ENCODE results near the gene CES3. TPM values are rescaled to one million over a fixed set of nuclear protein-coding genes. Genes with fewer than 3 reads are reported as not detected.
A peak's percentile ranks its signal among the peaks of the same experiment; 100 is the strongest.
"Not testable (repeated sequence)": the region's sequence is repeated elsewhere in the genome, so short reads cannot be mapped to it uniquely, and the experiment has no call there.

Gene CES3
- total RNA-seq, 1 donor from 2014 or later: 4.8 TPM

DNA sequence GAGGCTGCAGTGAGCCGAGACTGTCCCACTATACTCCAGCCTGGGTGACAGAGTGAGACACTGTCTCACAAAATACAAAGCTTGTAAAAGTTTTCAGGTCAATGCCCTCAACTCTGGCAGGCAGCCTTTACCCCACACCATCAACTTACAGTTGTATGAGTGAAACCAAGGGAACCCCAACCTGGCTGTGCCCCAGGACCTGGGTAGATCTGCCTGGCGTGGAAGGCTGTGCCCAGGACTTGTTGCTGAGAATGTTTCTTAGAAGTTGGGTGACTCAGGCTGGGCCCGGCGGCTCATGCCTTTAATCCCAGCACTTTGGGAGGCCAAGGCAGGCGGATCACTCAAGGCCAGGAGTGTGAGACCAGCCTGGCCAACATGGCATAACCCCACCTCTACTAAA is 7.8 kb downstream of the CES3 start:
- Mint-ChIP-seq H3K27ac (no peak overlapping the region), H3K9me3 (ENCODE audit: low read depth) (no peaks in the 10 kb centered on the region), H3K4me3 (ENCODE audit: low read depth) (no peak overlapping the region), H3K4me1 (ENCODE audit: low read depth) (no peaks in the 10 kb centered on the region), H3K27me3 (peaks cover 31% of the 10 kb centered on the region), H3K36me3 (ENCODE audit: insufficient read depth) (no peaks in the 10 kb centered on the region)
- no peak for TF ChIP-seq CTCF (IDR thresholded peaks at IDR 0.05; ENCODE audit: unreplicated experiment)
- no peak for DNase-seq (ENCODE audit: low spot score, unreplicated experiment)

DNA sequence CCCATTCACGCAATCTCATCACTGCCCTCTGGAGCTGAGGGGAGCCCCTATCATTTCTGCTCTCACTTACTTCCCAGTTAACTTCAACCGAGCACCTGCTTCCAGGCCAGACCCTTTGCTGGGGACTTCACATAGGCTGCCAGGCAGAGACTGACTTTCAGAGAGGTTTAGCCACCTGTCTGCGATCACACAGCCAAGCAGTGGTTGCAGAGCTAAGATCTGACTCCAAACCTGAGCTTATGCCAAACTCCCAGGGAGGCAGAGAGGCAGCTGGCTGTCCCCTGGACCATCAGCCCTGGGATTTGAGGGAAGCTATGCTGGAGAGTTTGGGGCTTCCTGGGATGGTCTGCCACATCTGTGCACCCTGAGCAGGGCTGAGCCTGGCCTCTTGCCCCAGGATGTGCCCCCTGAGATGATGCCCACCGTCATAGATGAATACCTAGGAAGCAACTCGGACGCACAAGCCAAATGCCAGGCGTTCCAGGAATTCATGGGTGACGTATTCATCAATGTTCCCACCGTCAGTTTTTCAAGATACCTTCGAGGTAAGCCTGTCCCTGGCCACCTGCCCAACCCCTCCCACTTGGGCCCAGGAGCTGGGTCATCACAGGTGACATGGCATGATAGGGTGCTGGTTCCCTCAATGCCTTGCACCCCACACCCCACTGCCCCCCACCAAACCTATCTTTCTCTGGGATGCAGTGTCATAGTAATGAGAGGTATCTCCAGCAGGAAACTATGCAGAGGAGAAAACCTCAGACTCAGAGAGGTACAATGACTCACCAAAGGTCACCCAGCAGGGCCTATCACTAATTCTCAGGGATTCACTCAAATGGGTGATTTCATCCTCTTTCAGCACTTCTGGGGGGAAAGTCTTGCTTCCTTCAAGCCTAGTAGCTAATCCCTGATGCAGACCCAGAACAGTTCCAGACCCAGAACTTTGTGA is 10.0 kb downstream of the CES3 start:
- Mint-ChIP-seq H3K4me3 (ENCODE audit: low read depth) (no peak overlapping the region), H3K27ac (no peak overlapping the region), H3K9me3 (ENCODE audit: low read depth) (no peaks in the 10 kb centered on the region), H3K27me3 (peaks cover 19% of the 10 kb centered on the region), H3K4me1 (ENCODE audit: low read depth) (no peaks in the 10 kb centered on the region), H3K36me3 (ENCODE audit: insufficient read depth) (no peaks in the 10 kb centered on the region)
- no peak for TF ChIP-seq CTCF (IDR thresholded peaks at IDR 0.05; ENCODE audit: unreplicated experiment)
- DNase-seq (ENCODE audit: low spot score, unreplicated experiment): no peak

DNA sequence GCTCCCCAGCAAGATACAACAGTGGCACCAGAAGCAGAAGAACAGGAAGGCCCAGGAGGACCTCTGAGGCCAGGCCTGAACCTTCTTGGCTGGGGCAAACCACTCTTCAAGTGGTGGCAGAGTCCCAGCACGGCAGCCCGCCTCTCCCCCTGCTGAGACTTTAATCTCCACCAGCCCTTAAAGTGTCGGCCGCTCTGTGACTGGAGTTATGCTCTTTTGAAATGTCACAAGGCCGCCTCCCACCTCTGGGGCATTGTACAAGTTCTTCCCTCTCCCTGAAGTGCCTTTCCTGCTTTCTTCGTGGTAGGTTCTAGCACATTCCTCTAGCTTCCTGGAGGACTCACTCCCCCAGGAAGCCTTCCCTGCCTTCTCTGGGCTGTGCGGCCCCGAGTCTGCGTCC is 11.9 kb downstream of the CES3 start:
- no peaks in the 10 kb centered on the region for H3K36me3 Mint-ChIP-seq (ENCODE audit: insufficient read depth)
- no peak for TF ChIP-seq CTCF (IDR thresholded peaks at IDR 0.05; ENCODE audit: unreplicated experiment)
- peak overlapping the region; percentile 16 for H3K27ac Mint-ChIP-seq
- H3K4me1 Mint-ChIP-seq (ENCODE audit: low read depth): no peaks in the 10 kb centered on the region
- H3K27me3 Mint-ChIP-seq: peaks cover 15% of the 10 kb centered on the region
- H3K4me3 Mint-ChIP-seq (ENCODE audit: low read depth): no peak overlapping the region
- H3K9me3 Mint-ChIP-seq (ENCODE audit: low read depth): no peaks in the 10 kb centered on the region
- no peak for DNase-seq (ENCODE audit: low spot score, unreplicated experiment)

DNA sequence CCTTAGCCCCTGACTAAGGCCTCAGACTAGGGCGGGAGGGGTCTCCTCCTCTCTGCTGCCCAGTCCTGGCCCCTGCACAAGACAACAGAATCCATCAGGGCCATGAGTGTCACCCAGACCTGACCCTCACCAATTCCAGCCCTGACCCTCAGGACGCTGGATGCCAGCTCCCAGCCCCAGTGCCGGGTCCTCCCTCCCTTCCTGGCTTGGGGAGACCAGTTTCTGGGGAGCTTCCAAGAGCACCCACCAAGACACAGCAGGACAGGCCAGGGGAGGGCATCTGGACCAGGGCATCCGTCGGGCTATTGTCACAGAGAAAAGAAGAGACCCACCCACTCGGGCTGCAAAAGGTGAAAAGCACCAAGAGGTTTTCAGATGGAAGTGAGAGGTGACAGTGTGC is 12.7 kb downstream of the CES3 start:
- Mint-ChIP-seq H3K4me1 (ENCODE audit: low read depth) (no peaks in the 10 kb centered on the region), H3K4me3 (ENCODE audit: low read depth) (no peak overlapping the region), H3K36me3 (ENCODE audit: insufficient read depth) (no peaks in the 10 kb centered on the region), H3K9me3 (ENCODE audit: low read depth) (no peaks in the 10 kb centered on the region), H3K27ac (no peak overlapping the region), H3K27me3 (peaks cover 15% of the 10 kb centered on the region)
- DNase-seq (ENCODE audit: low spot score, unreplicated experiment): no peak
- TF ChIP-seq CTCF (IDR thresholded peaks at IDR 0.05; ENCODE audit: unreplicated experiment): no peak

DNA sequence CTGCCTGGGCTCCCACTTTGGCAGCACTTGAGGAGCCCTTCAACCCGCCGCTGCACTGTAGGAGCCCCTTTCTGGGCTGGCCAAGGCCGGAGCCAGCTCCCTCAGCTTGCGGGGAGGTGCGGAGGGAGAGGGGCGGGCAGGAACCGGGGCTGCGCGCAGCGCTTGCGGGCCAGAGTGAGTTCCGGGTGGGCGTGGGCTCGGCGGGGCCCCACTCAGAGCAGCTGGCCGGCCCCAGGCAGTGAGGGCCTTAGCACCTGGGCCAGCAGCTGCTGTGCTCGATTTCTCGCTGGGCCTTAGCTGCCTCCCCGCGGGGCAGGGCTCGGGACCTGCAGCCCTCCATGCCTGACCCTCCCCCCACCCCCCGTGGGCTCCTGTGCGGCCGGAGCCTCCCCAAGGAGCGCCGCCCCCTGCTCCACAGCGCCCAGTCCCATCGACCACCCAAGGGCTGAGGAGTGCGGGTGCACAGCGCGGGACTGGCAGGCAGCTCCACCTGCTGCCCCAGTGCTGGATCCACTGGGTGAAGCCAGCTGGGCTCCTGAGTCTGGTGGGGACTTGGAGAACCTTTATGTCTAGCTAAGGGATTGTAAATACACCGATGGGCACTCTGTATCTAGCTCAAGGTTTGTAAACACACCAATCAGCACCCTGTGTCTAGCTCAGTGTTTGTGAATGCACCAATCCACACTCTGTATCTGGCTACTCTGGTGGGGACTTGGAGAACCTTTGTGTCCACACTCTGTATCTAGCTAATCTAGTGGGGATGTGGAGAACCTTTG is 13.3 kb downstream of the CES3 start:
- H3K9me3 Mint-ChIP-seq (ENCODE audit: low read depth); H3K4me3 Mint-ChIP-seq (ENCODE audit: low read depth); H3K36me3 Mint-ChIP-seq (ENCODE audit: insufficient read depth); H3K27ac Mint-ChIP-seq; DNase-seq (ENCODE audit: low spot score, unreplicated experiment); H3K4me1 Mint-ChIP-seq (ENCODE audit: low read depth): not testable (repeated sequence)
- H3K27me3 Mint-ChIP-seq: peaks cover 15% of the 10 kb centered on the region

DNA sequence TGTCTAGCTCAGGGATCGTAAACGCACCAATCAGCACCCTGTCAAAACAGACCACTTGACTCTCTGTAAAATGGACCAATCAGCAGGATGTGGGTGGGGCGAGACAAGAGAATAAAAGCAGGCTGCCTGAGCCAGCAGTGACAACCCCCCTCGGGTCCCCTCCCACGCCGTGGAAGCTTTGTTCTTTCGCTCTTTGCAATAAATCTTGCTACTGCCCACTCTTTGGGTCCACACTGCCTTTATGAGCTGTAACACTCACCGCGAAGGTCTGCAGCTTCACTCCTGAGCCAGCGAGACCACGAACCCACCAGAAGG is 13.8 kb downstream of the CES3 start:
- H3K9me3 Mint-ChIP-seq (ENCODE audit: low read depth); H3K4me1 Mint-ChIP-seq (ENCODE audit: low read depth); H3K36me3 Mint-ChIP-seq (ENCODE audit: insufficient read depth); DNase-seq (ENCODE audit: low spot score, unreplicated experiment); H3K4me3 Mint-ChIP-seq (ENCODE audit: low read depth); H3K27ac Mint-ChIP-seq: not testable (repeated sequence)
- H3K27me3 Mint-ChIP-seq: peaks cover 13% of the 10 kb centered on the region

All from progenitor cell of endocrine pancreas (in vitro differentiated cells).